HepG2 (cell line): ENCODE results near the gene DDAH2. TPM values are rescaled to one million over a fixed set of nuclear protein-coding genes. Genes with fewer than 3 reads are reported as not detected.

Source experiments
- BHLHE40 ChIP-seq: IDR thresholded peaks from 2 replicates; pipeline ENCODE4 v1.6.1; 2011; ENCODE audit warnings: low read length, improper control_type of control experiment
- BRCA1 ChIP-seq: sonication (generic); formaldehyde crosslinking; IDR thresholded peaks from 2 replicates; pipeline ENCODE4 v1.4.0; 2020; ENCODE audit warnings: missing genetic modification reagents
- GATAD2A ChIP-seq: IDR thresholded peaks from 2 replicates; pipeline ENCODE4 v1.6.1; 2016
- IRF2 ChIP-seq: IDR thresholded peaks from 2 replicates; pipeline ENCODE4 v1.6.1; 2018; ENCODE audit warnings: missing genetic modification reagents, missing compliant biosample characterization
- MED13 ChIP-seq: sonication (generic); formaldehyde crosslinking; IDR thresholded peaks from 2 replicates; pipeline ENCODE4 v1.5.0; 2020; ENCODE audit warnings: missing genetic modification reagents
- NR2F6 ChIP-seq, 2 experiments: IDR thresholded peaks; 2 replicates each; pipeline ENCODE4 v1.6.1; 2016; ENCODE audit warnings: antibody characterized with exemption in 1 of 2, mild to moderate bottlenecking in 1 of 2
- PCBP1 ChIP-seq: fragments of 200-400 bp; formaldehyde crosslinking; IDR thresholded peaks from 2 replicates; pipeline ENCODE4 v1.6.1; 2017; ENCODE audit warnings: mild to moderate bottlenecking, low read depth, low read length, borderline replicate concordance
- PHF21A ChIP-seq: sonication (generic); formaldehyde crosslinking; IDR thresholded peaks from 2 replicates; pipeline ENCODE4 v1.5.0; 2020; ENCODE audit warnings: mild to moderate bottlenecking, missing genetic modification reagents
- PPARG ChIP-seq: conservative IDR thresholded peaks from 2 replicates; pipeline ENCODE4 v1.6.1; 2016; ENCODE audit warnings: missing biosample characterization, missing genetic modification reagents
- SMC3 ChIP-seq: IDR thresholded peaks from 2 replicates; pipeline ENCODE4 v1.6.1; 2011; ENCODE audit warnings: low read length, improper control_type of control experiment
- STAG1 ChIP-seq: sonication (generic); formaldehyde crosslinking; IDR thresholded peaks from 2 replicates; pipeline ENCODE4 v1.4.0; 2020; ENCODE audit warnings: missing genetic modification reagents
- TRIM24 ChIP-seq: sonication (generic); formaldehyde crosslinking; IDR thresholded peaks from 2 replicates; pipeline ENCODE4 v1.8.0; 2022; ENCODE audit warnings: mild to moderate bottlenecking, missing genetic modification reagents
- XRCC5 ChIP-seq: fragments of 200-400 bp; formaldehyde crosslinking; optimal IDR thresholded peaks from 2 replicates; pipeline ENCODE3; 2017; ENCODE audit warnings: mild to moderate bottlenecking, low read length
- ZNF207 ChIP-seq: fragments of 450-650 bp; IDR thresholded peaks from 2 replicates; pipeline ENCODE4 v1.6.1; 2016; ENCODE audit warnings: antibody characterized with exemption, borderline replicate concordance
- ZNF484 ChIP-seq: sonication (generic); formaldehyde crosslinking; IDR thresholded peaks from 2 replicates; pipeline ENCODE4 v1.5.1; 2020; ENCODE audit warnings: mild to moderate bottlenecking, low read depth, missing genetic modification reagents, borderline replicate concordance
- ZNF772 ChIP-seq: sonication (generic); formaldehyde crosslinking; IDR thresholded peaks from 2 replicates; pipeline ENCODE4 v1.5.0; 2020; ENCODE audit warnings: mild to moderate bottlenecking, missing genetic modification reagents
- polyA plus RNA-seq, 8 experiments: library from polyadenylated mRNA; depleted of rRNA in 3 of 8; stranded (reverse) in 7 of 8; unstranded in 1 of 8; fragments of >200 nt; fragmentation: Illumina TruSeq in 4 of 8; extraction: Trizol in 4 of 8; gene quantifications; 2 replicates each; pipeline versions ENCODE4 v1.2.1 to v1.2.3, GENCODE V29; 2011 to 2016; ENCODE audit warnings: low read depth in 4 of 8, missing spikeins in 1 of 8, mixed read lengths in 1 of 8; ENCODE audit not compliant: insufficient read depth in 1 of 8
- total RNA-seq, 5 experiments: library from RNA; depleted of rRNA; stranded (reverse); fragments of >200 nt; fragmentation: Illumina TruSeq; extraction: Trizol; gene quantifications; 2 replicates each; pipeline ENCODE4 v1.2.3, GENCODE V29; 2016; ENCODE audit warnings: low read depth in 1 of 5
- TF ChIP-seq, protein P1 (sequence below): sonication (generic); formaldehyde crosslinking; IDR thresholded peaks from 2 replicates; pipeline ENCODE4 v1.9.0; 2021; ENCODE audit warnings: missing genetic modification reagents, borderline replicate concordance
- TF ChIP-seq, protein P2 (sequence below): sonication (generic); formaldehyde crosslinking; conservative IDR thresholded peaks from 2 replicates; pipeline ENCODE4 v1.4.0; 2020; ENCODE audit warnings: missing genetic modification reagents
- TF ChIP-seq, protein P3 (sequence below): sonication (generic); formaldehyde crosslinking; IDR thresholded peaks from 2 replicates; pipeline ENCODE4 v1.4.0; 2020; ENCODE audit warnings: missing genetic modification reagents, borderline replicate concordance
- TF ChIP-seq, protein P4 (sequence below): sonication (generic); formaldehyde crosslinking; IDR thresholded peaks from 2 replicates; pipeline ENCODE4 v1.5.0; 2020; ENCODE audit warnings: mild to moderate bottlenecking, missing genetic modification reagents
- TF ChIP-seq, protein P5 (sequence below): sonication (generic); formaldehyde crosslinking; IDR thresholded peaks from 2 replicates; pipeline ENCODE4 v1.4.0; 2020; ENCODE audit warnings: mild to moderate bottlenecking, missing genetic modification reagents

DDAH2 gene
- total and polyA plus RNA-seq, 2 of the 13 experiments (the other 11 are each of a cell fraction or from before 2014, with no cell fraction given): 16.4 to 21.1 TPM

DNA sequence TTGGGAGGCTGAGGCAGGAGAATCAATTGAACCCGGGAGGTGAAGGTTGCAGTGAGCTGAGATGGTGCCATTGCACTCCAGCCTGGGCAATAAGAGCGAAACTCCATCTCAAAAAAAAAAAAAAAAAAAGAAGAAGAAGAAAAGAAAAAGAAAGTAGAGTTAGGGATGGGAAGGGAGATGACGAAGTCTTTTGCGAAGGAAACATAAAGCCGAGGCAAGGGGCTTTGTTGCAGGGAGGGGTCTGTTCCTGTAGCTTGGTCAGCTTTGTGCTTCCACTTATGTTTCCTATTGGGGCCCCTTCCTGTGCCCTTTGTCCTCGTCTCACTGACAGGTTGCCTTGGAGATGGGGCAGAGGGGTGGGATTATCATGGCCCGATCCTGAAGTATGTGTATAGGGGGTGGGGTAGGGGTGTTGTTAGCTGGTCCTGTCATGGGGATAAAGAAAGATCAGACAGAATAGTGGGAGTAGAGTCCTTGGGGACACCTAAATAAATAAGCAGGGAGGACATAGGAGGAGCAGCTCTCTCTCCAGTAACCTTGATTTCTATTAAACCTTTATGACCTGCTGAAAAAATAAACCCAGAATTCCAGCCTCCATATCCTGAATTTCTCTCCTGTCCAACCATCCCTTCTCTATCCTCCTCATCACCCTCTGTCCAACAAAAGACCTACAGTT lies 8.4 kb upstream of the DDAH2 start (continued):
- TF ChIP-seq, protein P1, sequence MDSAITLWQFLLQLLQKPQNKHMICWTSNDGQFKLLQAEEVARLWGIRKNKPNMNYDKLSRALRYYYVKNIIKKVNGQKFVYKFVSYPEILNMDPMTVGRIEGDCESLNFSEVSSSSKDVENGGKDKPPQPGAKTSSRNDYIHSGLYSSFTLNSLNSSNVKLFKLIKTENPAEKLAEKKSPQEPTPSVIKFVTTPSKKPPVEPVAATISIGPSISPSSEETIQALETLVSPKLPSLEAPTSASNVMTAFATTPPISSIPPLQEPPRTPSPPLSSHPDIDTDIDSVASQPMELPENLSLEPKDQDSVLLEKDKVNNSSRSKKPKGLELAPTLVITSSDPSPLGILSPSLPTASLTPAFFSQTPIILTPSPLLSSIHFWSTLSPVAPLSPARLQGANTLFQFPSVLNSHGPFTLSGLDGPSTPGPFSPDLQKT (CRISPR knock-in tag): no peak
- TF ChIP-seq MED13 (CRISPR knock-in tag) (peak; percentile 35; the same call in 1 of the 2 replicates), IRF2 (CRISPR knock-in tag) (no peak; the same call in 1 of the 2 replicates), TRIM24 (CRISPR knock-in tag) (no peak), PCBP1 (no peak), PHF21A (CRISPR knock-in tag) (peak; percentile 90), SMC3 (peak; percentile 48; the same call in 1 of the 2 replicates), ZNF207 (no peak), STAG1 (CRISPR knock-in tag) (no peak), ZNF484 (no peak), ZNF772 (CRISPR knock-in tag) (no peak; the same call in 1 of the 2 replicates), XRCC5 (no peak), GATAD2A (CRISPR knock-in tag) (peak; percentile 77), BHLHE40 (peak; percentile 25; the same call in 1 of the 2 replicates), PPARG (CRISPR knock-in tag) (peak; percentile 97), BRCA1 (CRISPR knock-in tag) (no peak), NR2F6 (IDR thresholded peaks at IDR 0.05) (peak; percentile 79), NR2F6 (CRISPR knock-in tag; IDR thresholded peaks at IDR 0.05) (peak; percentile 87)
- TF ChIP-seq, protein P2, sequence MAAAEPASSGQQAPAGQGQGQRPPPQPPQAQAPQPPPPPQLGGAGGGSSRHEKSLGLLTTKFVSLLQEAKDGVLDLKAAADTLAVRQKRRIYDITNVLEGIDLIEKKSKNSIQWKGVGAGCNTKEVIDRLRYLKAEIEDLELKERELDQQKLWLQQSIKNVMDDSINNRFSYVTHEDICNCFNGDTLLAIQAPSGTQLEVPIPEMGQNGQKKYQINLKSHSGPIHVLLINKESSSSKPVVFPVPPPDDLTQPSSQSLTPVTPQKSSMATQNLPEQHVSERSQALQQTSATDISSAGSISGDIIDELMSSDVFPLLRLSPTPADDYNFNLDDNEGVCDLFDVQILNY (CRISPR knock-in tag): no peak
- TF ChIP-seq, protein P3, sequence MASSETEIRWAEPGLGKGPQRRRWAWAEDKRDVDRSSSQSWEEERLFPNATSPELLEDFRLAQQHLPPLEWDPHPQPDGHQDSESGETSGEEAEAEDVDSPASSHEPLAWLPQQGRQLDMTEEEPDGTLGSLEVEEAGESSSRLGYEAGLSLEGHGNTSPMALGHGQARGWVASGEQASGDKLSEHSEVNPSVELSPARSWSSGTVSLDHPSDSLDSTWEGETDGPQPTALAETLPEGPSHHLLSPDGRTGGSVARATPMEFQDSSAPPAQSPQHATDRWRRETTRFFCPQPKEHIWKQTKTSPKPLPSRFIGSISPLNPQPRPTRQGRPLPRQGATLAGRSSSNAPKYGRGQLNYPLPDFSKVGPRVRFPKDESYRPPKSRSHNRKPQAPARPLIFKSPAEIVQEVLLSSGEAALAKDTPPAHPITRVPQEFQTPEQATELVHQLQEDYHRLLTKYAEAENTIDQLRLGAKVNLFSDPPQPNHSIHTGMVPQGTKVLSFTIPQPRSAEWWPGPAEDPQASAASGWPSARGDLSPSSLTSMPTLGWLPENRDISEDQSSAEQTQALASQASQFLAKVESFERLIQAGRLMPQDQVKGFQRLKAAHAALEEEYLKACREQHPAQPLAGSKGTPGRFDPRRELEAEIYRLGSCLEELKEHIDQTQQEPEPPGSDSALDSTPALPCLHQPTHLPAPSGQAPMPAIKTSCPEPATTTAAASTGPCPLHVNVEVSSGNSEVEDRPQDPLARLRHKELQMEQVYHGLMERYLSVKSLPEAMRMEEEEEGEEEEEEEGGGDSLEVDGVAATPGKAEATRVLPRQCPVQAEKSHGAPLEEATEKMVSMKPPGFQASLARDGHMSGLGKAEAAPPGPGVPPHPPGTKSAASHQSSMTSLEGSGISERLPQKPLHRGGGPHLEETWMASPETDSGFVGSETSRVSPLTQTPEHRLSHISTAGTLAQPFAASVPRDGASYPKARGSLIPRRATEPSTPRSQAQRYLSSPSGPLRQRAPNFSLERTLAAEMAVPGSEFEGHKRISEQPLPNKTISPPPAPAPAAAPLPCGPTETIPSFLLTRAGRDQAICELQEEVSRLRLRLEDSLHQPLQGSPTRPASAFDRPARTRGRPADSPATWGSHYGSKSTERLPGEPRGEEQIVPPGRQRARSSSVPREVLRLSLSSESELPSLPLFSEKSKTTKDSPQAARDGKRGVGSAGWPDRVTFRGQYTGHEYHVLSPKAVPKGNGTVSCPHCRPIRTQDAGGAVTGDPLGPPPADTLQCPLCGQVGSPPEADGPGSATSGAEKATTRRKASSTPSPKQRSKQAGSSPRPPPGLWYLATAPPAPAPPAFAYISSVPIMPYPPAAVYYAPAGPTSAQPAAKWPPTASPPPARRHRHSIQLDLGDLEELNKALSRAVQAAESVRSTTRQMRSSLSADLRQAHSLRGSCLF (CRISPR knock-in tag): no peak
- TF ChIP-seq, protein P4, sequence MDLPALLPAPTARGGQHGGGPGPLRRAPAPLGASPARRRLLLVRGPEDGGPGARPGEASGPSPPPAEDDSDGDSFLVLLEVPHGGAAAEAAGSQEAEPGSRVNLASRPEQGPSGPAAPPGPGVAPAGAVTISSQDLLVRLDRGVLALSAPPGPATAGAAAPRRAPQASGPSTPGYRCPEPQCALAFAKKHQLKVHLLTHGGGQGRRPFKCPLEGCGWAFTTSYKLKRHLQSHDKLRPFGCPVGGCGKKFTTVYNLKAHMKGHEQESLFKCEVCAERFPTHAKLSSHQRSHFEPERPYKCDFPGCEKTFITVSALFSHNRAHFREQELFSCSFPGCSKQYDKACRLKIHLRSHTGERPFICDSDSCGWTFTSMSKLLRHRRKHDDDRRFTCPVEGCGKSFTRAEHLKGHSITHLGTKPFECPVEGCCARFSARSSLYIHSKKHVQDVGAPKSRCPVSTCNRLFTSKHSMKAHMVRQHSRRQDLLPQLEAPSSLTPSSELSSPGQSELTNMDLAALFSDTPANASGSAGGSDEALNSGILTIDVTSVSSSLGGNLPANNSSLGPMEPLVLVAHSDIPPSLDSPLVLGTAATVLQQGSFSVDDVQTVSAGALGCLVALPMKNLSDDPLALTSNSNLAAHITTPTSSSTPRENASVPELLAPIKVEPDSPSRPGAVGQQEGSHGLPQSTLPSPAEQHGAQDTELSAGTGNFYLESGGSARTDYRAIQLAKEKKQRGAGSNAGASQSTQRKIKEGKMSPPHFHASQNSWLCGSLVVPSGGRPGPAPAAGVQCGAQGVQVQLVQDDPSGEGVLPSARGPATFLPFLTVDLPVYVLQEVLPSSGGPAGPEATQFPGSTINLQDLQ (CRISPR knock-in tag): no peak
- TF ChIP-seq, protein P5, sequence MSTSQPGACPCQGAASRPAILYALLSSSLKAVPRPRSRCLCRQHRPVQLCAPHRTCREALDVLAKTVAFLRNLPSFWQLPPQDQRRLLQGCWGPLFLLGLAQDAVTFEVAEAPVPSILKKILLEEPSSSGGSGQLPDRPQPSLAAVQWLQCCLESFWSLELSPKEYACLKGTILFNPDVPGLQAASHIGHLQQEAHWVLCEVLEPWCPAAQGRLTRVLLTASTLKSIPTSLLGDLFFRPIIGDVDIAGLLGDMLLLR: no peak
